Measurements from ENCODE around the gene GATC.

The GATC gene, protein sequence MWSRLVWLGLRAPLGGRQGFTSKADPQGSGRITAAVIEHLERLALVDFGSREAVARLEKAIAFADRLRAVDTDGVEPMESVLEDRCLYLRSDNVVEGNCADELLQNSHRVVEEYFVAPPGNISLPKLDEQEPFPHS

GRCh38 chr12:120445911-120446843, at the start of gene GATC, which contains the start of gene TRIAP1:
Gene GATC, plus strand, starts transcription at chr12:120446444. Its CDS starts 37 bp downstream, at chr12:120446481.
Gene TRIAP1, minus strand, starts transcription at chr12:120446384. Its CDS starts 12 bp downstream, at chr12:120446372.
- H3K4me3 ChIP-seq (ENCODE audit: low read depth, low read length) = peak within 1 kb of the TSS; percentile 99
- in situ Hi-C loops (cut with HindIII; ENCODE audit: low pct_ligation_motif_present, low sequenced_read_pairs) = no loop called here
- no peaks in the 10 kb centered on the region for H3K27me3 ChIP-seq (replicated peaks)
- peak within 1 kb of the TSS; percentile 72 for H3K27ac ChIP-seq
- TF ChIP-seq, protein P1, sequence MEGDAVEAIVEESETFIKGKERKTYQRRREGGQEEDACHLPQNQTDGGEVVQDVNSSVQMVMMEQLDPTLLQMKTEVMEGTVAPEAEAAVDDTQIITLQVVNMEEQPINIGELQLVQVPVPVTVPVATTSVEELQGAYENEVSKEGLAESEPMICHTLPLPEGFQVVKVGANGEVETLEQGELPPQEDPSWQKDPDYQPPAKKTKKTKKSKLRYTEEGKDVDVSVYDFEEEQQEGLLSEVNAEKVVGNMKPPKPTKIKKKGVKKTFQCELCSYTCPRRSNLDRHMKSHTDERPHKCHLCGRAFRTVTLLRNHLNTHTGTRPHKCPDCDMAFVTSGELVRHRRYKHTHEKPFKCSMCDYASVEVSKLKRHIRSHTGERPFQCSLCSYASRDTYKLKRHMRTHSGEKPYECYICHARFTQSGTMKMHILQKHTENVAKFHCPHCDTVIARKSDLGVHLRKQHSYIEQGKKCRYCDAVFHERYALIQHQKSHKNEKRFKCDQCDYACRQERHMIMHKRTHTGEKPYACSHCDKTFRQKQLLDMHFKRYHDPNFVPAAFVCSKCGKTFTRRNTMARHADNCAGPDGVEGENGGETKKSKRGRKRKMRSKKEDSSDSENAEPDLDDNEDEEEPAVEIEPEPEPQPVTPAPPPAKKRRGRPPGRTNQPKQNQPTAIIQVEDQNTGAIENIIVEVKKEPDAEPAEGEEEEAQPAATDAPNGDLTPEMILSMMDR (IDR thresholded peaks at IDR 0.05; ENCODE audit: low read depth, low read length, missing control alignments) = no peak
- peaks cover 16% of the 10 kb centered on the region for H3K36me3 ChIP-seq (replicated peaks)
- DNase-seq = peak; percentile 68

DNA sequence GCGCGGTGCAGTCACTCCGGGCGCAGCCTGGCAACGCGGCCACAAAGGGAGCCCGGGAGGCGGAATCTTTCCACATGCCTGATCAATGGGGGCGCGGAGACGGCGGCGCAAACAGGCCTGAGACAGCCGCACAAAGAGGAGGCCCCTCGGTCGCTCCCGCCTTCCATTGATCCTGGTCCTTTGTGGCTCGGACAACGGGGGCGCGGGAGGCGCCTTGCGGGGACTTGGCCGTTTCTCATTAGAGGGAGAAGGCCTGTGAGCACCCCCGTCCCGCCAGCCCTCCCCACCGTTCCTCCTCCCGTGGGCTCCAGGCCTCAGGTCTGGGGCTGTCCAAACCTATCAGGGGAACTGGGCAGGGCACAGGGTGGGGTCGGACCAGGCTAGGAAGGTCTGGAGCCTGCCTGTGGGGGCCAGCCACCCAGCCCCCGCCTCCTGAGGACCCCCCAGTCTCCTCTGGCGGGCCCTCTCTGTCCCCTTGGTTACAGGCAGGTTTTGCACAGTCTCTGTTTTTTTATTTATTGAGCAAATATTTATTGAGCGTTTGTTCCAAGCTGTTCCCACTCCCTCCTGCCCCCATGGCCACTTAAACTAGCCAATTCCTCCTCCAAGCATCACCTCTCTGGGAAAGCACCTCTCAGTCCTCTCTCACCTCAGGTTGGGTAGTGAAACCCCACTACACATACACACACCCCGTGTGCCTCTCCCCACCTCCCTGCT, 48.3 kb upstream of the GATC start:
- in situ Hi-C loops (cut with HindIII; ENCODE audit: low pct_ligation_motif_present, low sequenced_read_pairs) = no loop called here
- Histone ChIP-seq H3K4me3 (ENCODE audit: low read depth, low read length) (no peak overlapping the region), H3K36me3 (replicated peaks) (no peaks in the 10 kb centered on the region), H3K27me3 (replicated peaks) (peaks cover 20% of the 10 kb centered on the region), H3K27ac (no peak overlapping the region)
- TF ChIP-seq, protein P1 (IDR thresholded peaks at IDR 0.05; ENCODE audit: low read depth, low read length, missing control alignments) = no peak
- DNase-seq = no peak

GRCh38 chr12:120399531-120399930, 46.7 kb upstream of the GATC start:
- TF ChIP-seq, protein P1 (IDR thresholded peaks at IDR 0.05; ENCODE audit: low read depth, low read length, missing control alignments) = no peak
- H3K4me3 ChIP-seq (ENCODE audit: low read depth, low read length) = no peak overlapping the region
- in situ Hi-C loops (cut with HindIII; ENCODE audit: low pct_ligation_motif_present, low sequenced_read_pairs) = no loop called here
- H3K27me3 ChIP-seq (replicated peaks) = peaks cover 10% of the 10 kb centered on the region
- no peak overlapping the region for H3K27ac ChIP-seq
- no peaks in the 10 kb centered on the region for H3K36me3 ChIP-seq (replicated peaks)
- DNase-seq = peak; percentile 55

DNA sequence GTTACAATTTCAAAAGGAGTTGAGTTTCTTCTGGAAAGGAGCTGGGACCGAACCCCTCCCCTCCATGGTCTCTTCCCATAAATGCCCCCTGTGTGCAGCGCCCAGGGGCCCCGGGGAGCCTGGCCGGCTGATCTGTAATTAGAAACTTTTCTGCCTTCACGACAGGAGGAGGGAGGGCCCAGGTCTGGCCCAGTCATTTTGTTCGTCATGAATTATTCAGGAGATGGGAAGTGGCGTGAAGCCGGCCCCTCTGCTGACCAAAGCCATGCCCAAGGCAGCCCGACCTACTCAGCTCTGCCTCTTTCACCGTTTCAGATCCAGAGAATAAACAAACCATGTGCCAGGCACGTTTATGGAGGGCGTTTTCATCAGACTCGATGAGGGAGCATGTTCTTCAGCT, 44.0 kb upstream of the GATC start:
- in situ Hi-C loops (cut with HindIII; ENCODE audit: low pct_ligation_motif_present, low sequenced_read_pairs) = no loop called here
- H3K27ac ChIP-seq = no peak overlapping the region
- TF ChIP-seq, protein P1 (IDR thresholded peaks at IDR 0.05; ENCODE audit: low read depth, low read length, missing control alignments) = no peak
- no peaks in the 10 kb centered on the region for H3K36me3 ChIP-seq (replicated peaks)
- H3K4me3 ChIP-seq (ENCODE audit: low read depth, low read length) = no peak overlapping the region
- H3K27me3 ChIP-seq (replicated peaks) = no peaks in the 10 kb centered on the region
- no peak for DNase-seq

DNA sequence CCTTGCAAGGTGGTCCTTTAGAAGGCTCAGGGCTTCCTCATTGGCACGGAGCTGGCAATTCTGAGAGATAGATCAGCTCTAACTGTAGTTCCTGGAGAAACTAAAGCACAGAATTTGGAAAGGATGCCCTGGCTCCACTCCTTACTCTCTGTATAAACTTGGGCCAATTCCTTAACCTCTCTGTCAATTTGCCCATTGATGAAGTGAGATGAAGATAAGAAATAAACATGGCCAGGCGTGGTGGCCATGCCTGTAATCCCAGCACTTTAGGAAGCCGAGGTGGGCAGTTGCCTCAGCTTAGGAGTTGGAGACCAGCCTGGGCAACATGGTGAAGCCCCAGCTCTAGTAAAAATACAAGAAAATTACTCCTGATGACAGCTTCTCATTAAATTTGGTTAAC, 42.4 kb upstream of the GATC start:
- H3K27me3 ChIP-seq (replicated peaks) = no peaks in the 10 kb centered on the region
- no peak overlapping the region for H3K27ac ChIP-seq
- TF ChIP-seq, protein P1 (IDR thresholded peaks at IDR 0.05; ENCODE audit: low read depth, low read length, missing control alignments) = no peak
- in situ Hi-C loops (cut with HindIII; ENCODE audit: low pct_ligation_motif_present, low sequenced_read_pairs) = no loop called here
- H3K36me3 ChIP-seq (replicated peaks) = no peaks in the 10 kb centered on the region
- DNase-seq = no peak
- H3K4me3 ChIP-seq (ENCODE audit: low read depth, low read length) = no peak overlapping the region

Data from brain microvascular endothelial cell (primary cell).